ENCODE data around the gene NEDD4L.

GRCh38 chr18:58323866-58324762 is 280.1 kb downstream of the NEDD4L start:
- TF ChIP-seq ZNF146 (tag by site-specific recombination; IDR thresholded peaks at IDR 0.05), result no peak
- TF ChIP-seq GLI4 (tag by site-specific recombination; IDR thresholded peaks at IDR 0.05), result no peak
- no peak for TF ChIP-seq ZNF792 (tag by site-specific recombination; IDR thresholded peaks at IDR 0.05)
- TF ChIP-seq CTCF (tag by site-specific recombination; IDR thresholded peaks at IDR 0.05), result no peak
- TF ChIP-seq ZNF433 (tag by site-specific recombination; IDR thresholded peaks at IDR 0.05; ENCODE audit: low read depth), result no peak
- no peak for TF ChIP-seq TSHZ1 (tag by site-specific recombination; IDR thresholded peaks at IDR 0.05; ENCODE audit: borderline replicate concordance)
- TF ChIP-seq PRDM1 (tag by site-specific recombination; IDR thresholded peaks at IDR 0.05), result no peak
